G401 (cell line): ENCODE data around the gene METTL15. TPM values are rescaled to one million over a fixed set of nuclear protein-coding genes. Genes with fewer than 3 reads are reported as not detected.
A peak's percentile ranks its signal among the peaks of the same experiment; 100 is the strongest.
"Not testable (repeated sequence)": the region's sequence is repeated elsewhere in the genome, so short reads cannot be mapped to it uniquely, and the experiment has no call there.

Experiments
- DNase-seq: peaks from one replicate; pipeline ENCODE4 v3.0.0-alpha.2; 2015; ENCODE audit warnings: low spot score
- in situ Hi-C: cut with HindIII; loops from 2 replicates; pipeline ENCODE4 v1.10.0; 2016; ENCODE audit warnings: low sequenced_read_pairs, mixed read lengths
- total RNA-seq: library from RNA; depleted of rRNA; stranded (reverse); fragments of >200 nt; shearing (Covaris generic); gene quantifications from 2 replicates; pipeline ENCODE4 v1.2.3, GENCODE V29; 2014

Gene METTL15
- total RNA-seq, 1 experiment from 2014 or later: 30.4 TPM

DNA sequence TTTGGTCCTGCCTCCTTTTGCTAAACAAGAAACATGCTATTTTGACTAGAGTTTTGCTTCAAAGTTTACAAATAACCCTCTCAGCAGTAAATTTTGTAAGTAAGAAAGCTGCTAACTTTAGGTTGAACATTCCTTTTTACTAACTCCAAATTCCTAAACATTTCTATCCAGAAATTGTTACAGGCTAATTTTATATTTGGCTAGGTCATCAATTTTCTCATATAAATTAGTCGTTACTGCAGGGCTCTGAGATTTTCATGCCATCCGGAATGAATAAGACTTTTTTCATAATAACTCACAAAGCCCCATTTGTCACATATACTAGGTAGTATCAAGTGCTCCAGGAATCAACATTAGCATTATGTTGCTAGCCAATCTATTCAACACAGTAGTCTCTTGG, 143.1 kb downstream of the METTL15 start:
- DNase-seq: no peak
- in situ Hi-C loops: no loop called here

DNA sequence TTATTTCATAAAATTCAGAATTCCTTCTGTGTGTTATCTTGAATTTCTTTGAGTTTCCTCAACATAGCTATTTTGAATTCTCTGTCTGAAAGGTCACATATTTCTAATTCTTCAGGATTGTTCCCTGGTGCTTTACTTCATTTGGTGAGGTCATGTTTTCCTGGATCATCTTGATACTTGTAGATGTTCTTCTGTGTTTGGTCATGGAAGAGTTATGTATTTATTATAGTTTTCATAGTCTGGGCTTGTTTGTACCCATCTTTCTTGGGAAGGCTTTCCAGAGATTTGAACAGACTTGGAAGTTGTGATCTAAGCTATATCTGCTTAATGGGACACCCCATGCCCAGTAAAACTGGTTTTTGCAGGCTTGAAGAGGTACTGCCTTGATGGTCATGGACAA, 149.6 kb downstream of the METTL15 start:
- DNase-seq: no peak
- in situ Hi-C loops: no loop called here

DNA sequence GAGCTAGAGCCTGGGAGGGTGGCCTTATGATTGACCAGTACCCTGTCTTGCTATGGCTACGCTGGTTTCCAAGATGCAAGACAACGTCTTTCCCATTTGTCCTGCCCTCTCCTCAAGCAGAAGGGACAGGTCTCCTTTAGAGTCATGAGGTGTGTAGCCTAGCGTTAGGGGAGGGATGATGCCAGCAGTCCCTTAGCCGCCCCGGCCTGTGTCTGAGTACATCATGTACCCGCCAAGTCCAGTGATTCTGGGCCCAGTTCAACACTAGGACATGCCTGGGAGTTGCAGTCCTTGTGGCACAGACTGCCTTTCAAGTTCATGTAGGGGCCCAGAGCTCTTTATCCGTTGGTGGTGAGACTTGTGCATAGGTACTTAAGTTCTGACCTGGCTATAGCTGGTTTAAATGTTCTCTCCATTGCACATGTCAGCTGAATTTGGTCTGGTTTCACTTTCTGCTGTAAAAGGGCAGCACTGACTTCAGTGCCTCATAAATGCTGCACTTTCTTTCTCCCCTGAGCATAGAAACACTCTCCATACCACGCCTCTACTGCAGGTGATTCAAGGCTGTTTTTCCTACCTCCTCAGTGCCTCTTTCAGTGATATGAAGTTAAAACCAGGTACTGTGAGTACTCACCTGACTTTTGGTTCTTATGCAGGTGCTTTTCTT, 151.1 kb downstream of the METTL15 start:
- in situ Hi-C loops: no loop called here
- no peak for DNase-seq

DNA sequence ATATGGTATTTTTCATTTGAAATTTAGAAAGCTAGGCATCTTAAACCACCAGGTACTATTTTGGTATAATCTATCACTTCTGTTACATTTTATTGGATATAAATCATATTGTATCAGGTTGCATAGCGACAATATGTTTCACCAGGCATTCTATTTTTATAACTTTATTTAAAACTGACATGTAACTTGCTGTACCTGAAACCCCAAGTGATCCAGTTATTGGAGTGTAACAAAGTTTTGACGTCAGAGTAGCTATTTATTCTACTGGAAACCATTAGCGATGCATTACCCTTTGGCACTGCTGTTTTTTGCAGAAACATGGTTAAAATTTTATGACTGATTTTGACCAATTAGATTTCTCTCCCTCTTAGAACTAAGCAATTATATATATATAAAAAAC, 160.7 kb downstream of the METTL15 start:
- in situ Hi-C loops: no loop called here
- DNase-seq: peak; percentile 39

DNA sequence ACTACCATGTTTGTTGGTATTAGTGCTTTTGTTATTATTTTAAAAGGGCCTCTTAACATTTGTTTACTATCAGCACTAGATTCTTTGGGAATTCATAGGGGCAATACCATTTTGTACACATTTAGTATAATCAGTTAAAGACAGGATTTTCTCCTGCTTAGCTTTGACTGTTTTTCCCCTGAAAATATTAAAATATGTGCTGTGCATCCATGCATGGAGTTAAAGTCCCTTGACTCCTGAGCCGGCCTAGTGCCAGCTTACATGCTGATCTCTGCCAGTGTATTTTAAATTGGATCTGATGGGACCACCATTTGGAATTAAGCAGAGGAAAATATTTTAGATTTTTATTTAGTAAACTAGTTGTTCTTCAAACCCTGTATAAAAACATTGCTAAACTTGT, 161.4 kb downstream of the METTL15 start:
- in situ Hi-C loops: no loop called here
- DNase-seq: peak; percentile 52

DNA sequence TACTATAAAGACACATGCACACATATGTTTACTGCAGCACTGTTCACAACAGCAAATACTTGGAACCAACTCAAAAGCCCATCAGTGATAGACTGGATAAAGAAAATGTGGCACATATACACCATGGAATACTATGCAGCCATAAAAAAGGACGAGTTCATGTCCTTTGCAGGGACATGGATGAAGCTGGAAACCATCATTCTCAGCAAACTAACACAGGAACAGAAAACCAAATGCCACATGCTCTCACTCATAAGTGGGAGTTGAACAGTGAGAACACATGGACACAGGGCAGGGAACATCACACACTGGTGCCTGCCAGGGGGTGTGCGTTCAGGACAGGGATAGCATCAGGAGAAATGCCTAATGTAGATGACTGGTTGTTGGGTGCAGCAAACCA, 164.1 kb downstream of the METTL15 start:
- in situ Hi-C loops, DNase-seq: not testable (repeated sequence)

DNA sequence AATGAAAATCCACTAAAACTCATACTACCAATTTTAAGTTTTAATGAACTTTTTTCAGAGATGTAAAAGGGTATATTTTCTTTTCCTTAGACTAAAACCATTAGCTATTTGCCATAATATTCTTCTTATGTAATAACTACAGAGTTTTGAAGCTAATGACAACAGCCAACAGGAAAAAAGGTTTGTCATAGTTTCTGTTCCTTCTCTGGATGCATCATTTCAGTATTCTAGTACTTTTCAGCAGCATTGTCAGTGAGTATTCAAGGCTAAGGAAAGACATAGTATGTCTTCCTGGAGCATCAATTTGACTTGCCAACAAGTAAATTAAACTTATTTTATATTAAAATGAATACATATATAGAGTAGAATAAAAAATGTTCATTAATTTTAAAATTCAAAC, 166.0 kb downstream of the METTL15 start:
- in situ Hi-C loops: no loop called here
- no peak for DNase-seq

DNA sequence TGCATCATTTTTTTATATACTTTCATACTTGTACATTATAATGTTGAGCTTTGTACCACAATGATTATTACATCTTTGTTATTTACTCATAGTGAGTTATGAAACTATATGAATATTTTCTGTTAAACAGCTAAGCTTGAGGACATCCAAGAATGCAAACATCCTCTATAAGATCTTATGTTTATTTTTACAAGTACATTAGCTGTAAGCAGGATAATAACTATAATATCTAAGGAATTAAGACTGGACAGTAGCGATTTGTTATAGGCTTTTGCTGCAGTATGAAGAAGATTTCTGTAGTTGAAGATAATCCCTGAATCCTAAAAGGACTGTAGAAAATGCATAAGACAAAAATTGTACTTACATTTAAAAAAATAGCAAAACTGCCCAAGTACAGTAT, 176.0 kb downstream of the METTL15 start:
- no peak for DNase-seq
- in situ Hi-C loops: no loop called here

DNA sequence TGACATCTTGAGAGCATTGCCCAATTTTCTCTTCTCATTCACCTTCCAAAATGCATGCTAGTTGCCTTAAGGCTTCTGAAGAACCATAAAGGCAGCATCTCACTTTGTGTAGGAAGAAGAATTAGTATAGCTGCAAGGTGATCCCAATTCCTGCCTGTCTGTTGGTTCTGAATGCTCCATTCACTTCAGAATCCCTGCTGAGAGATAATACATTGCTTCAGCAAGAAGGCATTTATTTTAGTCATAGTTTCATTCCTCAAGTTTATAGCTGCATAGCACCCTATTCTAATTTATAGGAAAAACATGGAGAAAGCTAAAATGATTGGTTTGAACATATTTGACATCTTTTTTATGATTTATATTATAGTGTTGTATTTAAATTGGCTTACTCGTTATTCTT, 181.3 kb downstream of the METTL15 start:
- DNase-seq: no peak
- in situ Hi-C loops: no loop called here

DNA sequence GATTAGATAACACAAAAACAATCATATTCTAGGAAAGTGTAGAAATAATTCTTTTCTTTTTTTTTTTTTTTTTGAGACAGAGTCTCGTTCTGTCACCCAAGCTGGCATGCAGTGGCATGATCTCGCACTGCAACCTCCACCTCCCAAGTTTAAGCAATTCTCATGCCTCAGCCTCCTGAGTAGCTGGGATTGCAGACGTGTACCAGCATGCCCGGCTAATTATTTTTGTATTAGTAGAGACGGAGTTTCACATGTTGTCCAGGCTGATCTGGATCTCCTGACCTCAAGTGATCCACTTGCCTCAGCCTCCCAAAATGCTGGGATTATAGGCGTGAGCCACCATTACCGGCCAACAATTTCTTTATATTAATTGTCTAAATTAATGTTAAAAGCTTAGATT, 182.8 kb downstream of the METTL15 start:
- in situ Hi-C loops, DNase-seq: not testable (repeated sequence)

DNA sequence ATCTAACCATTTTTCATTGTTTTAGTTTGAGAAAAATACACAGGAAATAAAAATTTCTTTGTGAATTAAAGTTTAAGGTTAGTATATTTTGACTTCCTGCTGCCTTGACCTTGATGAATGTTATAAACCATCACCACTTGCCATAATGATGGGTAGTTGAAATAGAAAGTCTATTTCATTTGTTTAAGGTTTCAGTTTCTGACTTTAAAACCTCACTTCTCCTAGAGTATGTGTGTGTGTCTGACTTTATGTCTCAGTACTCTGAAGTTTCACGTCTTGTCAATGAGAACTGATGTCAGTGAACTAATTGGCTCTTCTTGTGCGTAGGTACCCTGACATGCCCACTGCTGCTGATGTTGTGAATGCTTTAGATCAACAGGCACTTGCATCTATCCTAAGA, 188.2 kb downstream of the METTL15 start:
- no peak for DNase-seq
- in situ Hi-C loops: no loop called here

DNA sequence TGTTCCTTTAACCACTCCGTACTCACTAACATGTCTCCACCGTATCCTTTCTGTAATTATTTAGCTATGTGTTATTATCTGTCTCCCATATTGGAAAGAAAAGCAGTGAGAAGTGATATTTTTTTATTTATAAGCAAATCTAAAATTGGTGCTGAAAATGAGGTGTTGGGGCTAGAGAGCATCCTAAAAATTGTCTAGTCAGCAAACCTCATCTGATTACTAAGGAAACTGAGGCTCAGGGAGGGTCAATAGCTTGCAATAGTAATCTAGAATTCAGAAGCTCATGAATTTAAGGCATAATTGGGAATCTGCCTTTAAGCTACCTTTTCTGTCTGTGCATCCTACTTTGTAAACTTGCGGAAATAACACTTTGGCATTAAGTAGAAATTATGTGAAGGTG, 190.0 kb downstream of the METTL15 start:
- in situ Hi-C loops: no loop called here
- no peak for DNase-seq

DNA sequence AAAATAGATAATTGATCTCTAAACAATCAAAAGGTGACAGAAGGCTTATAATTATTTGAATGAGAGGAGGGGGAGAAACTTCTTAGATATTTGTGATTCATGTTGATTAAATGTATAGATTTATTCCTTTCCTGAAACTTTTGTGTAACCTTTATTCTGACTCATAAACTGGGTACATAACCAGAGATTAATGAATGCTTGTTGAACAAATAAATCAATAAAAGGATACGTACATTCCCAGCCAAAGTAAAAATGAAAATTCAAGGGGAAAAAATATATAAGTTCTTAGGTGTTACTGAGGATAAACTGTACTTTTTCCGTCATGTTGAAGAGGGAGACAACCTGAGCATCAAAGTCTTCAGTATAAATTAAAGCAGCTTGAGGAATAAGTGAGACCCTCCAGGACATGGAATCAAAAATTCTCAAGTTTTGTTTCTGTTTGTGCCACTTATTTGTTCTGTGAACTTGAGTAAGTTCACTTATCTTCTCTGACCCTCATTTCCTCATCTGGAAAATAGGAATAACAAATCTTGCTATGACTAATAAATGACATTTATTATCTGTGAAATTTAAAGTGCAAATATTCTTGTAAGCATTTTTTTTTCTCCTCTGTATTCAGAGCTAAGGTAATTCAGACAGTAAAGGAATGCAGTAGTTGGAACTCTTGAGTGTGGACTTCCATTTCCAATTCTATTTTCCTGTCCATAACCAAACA, 195.4 kb downstream of the METTL15 start:
- in situ Hi-C loops: no loop called here
- DNase-seq: no peak

DNA sequence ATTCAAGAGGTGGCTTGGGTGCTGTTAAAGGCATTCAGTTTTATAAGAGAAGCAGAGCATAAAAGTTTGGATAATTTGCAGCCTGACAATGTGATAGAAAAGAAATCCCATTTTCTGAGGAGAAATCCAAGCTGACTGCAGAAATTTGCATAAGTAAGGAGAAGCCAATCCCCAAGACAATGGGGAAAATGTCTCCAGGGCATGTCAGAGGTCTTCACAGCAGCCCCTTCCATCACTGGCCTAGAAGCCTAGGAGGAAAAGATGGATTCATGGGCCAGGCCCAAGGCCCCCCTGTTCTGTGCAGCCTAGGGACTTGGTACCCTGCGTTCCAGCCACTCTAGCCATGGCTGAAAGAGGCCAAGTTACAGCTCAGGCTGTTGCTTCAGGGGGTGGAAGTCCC, 207.3 kb downstream of the METTL15 start:
- no peak for DNase-seq
- in situ Hi-C loops: no loop called here

DNA sequence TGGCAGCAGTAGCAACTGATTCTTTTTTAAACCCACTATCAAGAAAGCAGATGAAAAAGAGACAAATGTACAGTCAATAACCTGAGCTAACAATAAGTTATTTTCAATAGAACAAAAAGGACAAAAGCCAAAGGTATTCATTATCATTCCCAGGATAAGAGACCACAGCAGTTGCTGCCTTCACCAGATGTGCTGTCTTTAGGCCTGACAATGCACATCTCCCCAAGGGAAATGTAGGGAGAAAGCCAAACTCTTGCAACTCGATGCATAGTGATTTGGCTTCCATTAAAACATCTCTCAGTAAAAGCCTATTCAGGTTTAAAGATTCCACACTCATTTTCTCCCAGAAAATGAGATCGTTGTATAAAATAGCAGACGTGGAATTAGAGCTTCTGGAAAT, 210.7 kb downstream of the METTL15 start:
- no peak for DNase-seq
- in situ Hi-C loops: no loop called here

DNA sequence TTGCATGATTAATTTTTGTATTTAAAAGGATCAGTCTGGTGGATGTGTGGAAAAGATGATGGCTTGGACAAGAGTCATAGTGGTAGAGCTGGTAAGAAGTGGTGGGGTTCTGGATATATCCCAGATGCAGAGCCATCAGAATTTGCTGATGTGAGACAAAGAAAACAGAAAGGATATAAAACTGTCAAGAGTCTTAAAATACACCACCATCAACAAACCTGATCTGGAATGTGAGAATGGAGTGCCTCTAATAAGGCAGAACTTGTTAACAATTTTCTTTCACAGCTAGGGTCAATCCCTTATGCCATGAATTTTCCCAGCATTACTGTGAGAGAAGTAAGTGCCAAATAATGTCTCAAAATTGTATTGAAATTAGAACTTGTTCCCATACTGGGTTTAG, 215.4 kb downstream of the METTL15 start:
- no peak for DNase-seq
- in situ Hi-C loops: no loop called here

DNA sequence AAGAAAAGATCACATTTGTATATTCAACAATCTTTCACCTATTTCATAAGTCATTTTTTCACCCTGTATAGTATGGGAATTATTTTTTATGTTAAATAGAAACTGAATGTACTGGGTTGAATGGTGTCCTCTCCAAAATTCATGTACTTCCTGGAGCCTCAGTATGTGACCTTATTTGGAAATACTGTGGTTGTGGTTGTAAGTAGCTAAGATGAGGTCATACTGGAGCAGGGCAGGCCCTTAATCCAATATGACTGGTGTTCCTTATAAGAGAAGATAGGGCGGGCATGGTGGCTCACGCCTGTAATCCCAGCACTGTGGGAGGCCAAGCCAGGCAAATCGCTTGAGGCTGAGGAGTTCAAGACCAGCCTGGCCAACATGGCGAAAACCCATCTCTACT, 224.2 kb downstream of the METTL15 start:
- DNase-seq, in situ Hi-C loops: not testable (repeated sequence)

DNA sequence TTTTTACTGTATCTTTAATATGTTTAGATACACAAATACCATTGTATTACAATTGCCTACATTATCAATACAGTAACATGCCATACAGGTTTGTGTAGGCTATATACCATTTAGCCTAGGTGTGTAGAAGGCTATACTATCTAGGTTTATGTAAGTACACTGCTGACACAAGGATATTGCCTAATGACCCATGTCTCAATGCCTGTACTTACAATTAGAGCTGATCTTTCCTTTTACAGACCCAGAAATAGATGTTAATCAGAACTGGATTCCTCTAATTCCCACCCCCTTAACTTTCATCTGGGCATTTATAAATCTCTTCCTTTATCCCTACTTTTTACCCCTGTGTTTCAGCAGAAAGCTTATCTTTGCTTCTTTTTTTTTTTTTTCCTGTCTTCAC, 229.5 kb downstream of the METTL15 start:
- no peak for DNase-seq
- in situ Hi-C loops: no loop called here

DNA sequence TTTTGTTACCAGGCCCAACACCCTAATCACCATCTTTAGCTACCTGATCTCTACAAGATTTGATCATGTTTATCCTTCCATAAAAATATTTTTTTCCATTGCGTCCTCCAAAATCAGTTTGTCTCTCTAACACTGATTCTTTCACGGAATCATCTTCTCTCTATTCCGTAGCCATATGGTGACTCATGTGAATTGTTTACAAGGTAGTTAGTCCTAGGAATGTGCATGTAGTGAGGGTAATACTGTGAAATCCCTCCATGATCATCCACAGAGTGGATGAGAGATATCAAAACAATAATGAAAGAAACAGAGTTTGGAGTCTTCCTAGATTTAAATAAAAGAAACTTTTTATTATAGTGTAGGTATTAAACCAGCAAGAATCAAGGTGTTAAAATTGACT, 230.2 kb downstream of the METTL15 start:
- in situ Hi-C loops: no loop called here
- no peak for DNase-seq

DNA sequence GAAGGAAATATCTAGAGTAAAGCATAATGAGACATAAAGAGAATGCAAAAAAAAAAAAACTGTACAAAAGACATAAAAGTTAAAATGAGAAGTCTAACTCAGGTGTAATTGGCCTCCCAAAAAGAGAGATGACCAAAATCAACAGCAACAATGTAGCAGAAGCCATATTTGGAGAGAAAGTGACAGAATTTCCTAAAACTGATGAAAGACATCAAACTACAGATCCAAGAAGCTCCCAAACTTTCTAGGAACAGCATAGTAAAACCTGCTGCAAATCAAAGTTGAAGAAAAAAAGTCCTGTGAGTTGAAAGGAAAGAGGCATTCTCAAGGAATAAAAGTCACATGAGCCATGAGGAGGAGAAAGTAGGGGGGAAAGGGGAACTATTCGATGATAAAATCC, 231.3 kb downstream of the METTL15 start:
- in situ Hi-C loops: no loop called here
- DNase-seq: no peak

DNA sequence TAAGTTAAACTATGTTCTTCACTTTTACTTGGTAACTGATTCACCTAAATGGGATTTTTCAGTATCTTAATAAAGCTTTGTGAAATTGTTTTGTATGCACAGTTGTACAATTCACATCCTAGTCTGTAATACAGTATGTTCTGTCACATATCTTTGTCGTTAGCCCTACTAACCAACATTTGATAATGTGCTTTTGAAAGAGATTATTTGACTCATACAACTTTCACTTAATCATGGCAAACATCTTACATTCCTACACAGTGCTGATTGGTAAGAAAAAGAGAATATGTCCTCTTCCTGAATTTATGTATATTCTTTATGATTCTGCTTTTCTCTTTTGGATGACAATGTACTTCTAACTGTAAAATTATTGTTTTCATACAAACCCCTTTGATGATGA, 234.5 kb downstream of the METTL15 start:
- in situ Hi-C loops: no loop called here
- no peak for DNase-seq
